DND-41 (cell line): ENCODE data around the gene HAUS5.

ENCODE experiments used
- ATAC-seq: fragments of 200-7000 bp; cut with Tn5 transposase; 3 replicates; pipeline ENCODE4 v1.9.1; 2021; ENCODE audit warnings: low read depth; ENCODE audit not compliant: insufficient read depth
- DNase-seq: peaks from one replicate; pipeline ENCODE4 v3.0.0-alpha.2; 2020
- H2AFZ ChIP-seq: 2 replicates; pipeline ENCODE4 v1.6.0; 2012; ENCODE audit warnings: low read depth, low read length
- H3K27ac ChIP-seq: 2 replicates; pipeline ENCODE4 v1.5.1; 2012; ENCODE audit warnings: low read length, inconsistent platforms
- H3K27me3 ChIP-seq: fragments of 200-600 bp; sonication (generic); 2 replicates; pipeline ENCODE4 v1.6.0; 2012; ENCODE audit warnings: low read length, mild to moderate bottlenecking, inconsistent platforms; ENCODE audit not compliant: insufficient read depth, poor library complexity
- H3K36me3 ChIP-seq: 2 replicates; pipeline ENCODE4 v1.5.1; 2012; ENCODE audit warnings: low read length, inconsistent platforms; ENCODE audit not compliant: insufficient read depth
- H3K4me1 ChIP-seq: 2 replicates; pipeline ENCODE4 v1.5.1; 2012; ENCODE audit warnings: mild to moderate bottlenecking, low read length; ENCODE audit not compliant: insufficient read depth
- H3K4me2 ChIP-seq: 2 replicates; pipeline ENCODE4 v1.6.0; 2012; ENCODE audit warnings: mild to moderate bottlenecking, moderate library complexity, low read length, inconsistent platforms; ENCODE audit not compliant: insufficient read depth
- H3K4me3 ChIP-seq, 2 experiments: fragments of 200-600 bp in 1 of 2; shearing (Covaris generic) in 1 of 2; 2 replicates each; pipeline ENCODE4 v1.5.1; 2012 to 2016; ENCODE audit warnings: inconsistent platforms in 2 of 2, low read length in 2 of 2, mild to moderate bottlenecking in 2 of 2, low read depth in 1 of 2, moderate library complexity in 1 of 2
- H3K79me2 ChIP-seq: 2 replicates; pipeline ENCODE4 v1.6.0; 2012; ENCODE audit warnings: low read length, inconsistent platforms; ENCODE audit not compliant: insufficient read depth
- H3K9ac ChIP-seq: 2 replicates; pipeline ENCODE4 v1.6.0; 2012; ENCODE audit warnings: low read depth, mild to moderate bottlenecking, inconsistent platforms, low read length, moderate library complexity
- H3K9me3 ChIP-seq: 2 replicates; pipeline ENCODE4 v1.5.1; 2012; ENCODE audit warnings: low read length, moderate library complexity, mild to moderate bottlenecking, inconsistent platforms; ENCODE audit not compliant: insufficient read depth, severe bottlenecking
- H4K20me1 ChIP-seq: 2 replicates; pipeline ENCODE4 v1.6.0; 2012; ENCODE audit warnings: low read length; ENCODE audit not compliant: insufficient read depth
- CTCF ChIP-seq: IDR thresholded peaks from 2 replicates; pipeline ENCODE4 v1.5.1; 2012; ENCODE audit warnings: borderline replicate concordance, low read length, moderate library complexity, mild to moderate bottlenecking; ENCODE audit not compliant: poor library complexity, severe bottlenecking; ENCODE audit errors: extremely low read depth
- EZH2 ChIP-seq: IDR thresholded peaks from 3 replicates; pipeline ENCODE4 v1.6.1; 2012; ENCODE audit warnings: borderline replicate concordance, low read depth, mild to moderate bottlenecking, moderate library complexity, low read length, inconsistent platforms; ENCODE audit not compliant: severe bottlenecking

HAUS5 gene

GRCh38 chr19:35636651-35637050, 24.1 kb downstream of the HAUS5 start:
- Histone ChIP-seq H3K79me2 (no peaks in the 10 kb centered on the region), H4K20me1 (no peaks in the 10 kb centered on the region; the same call in 1 of the 2 replicates), H3K9me3 (no peaks in the 10 kb centered on the region), H3K4me3 (no peak overlapping the region), H3K4me1 (no peaks in the 10 kb centered on the region), H3K9ac (no peak overlapping the region), H3K27me3 (no peaks in the 10 kb centered on the region), H3K27ac (no peak overlapping the region), H3K4me2 (no peak overlapping the region), H3K36me3 (peaks cover 65% of the 10 kb centered on the region), H2AFZ (no peak overlapping the region)
- no peak for ATAC-seq
- TF ChIP-seq CTCF (no peak), EZH2 (no peak)
- DNase-seq: no peak

- Histone ChIP-seq H4K20me1 (no peaks in the 10 kb centered on the region; the same call in 1 of the 2 replicates), H2AFZ (no peak overlapping the region), H3K9me3 (no peaks in the 10 kb centered on the region), H3K79me2 (no peaks in the 10 kb centered on the region), H3K36me3 (peaks cover 60% of the 10 kb centered on the region), H3K4me2 (no peak overlapping the region), H3K27me3 (no peaks in the 10 kb centered on the region), H3K4me3 (no peak overlapping the region), H3K4me1 (no peaks in the 10 kb centered on the region), H3K9ac (no peak overlapping the region), H3K27ac (no peak overlapping the region)
- TF ChIP-seq EZH2 (no peak), CTCF (no peak)
- DNase-seq (no peak), ATAC-seq (no peak)
These were observed 24.6 kb downstream of the HAUS5 start for GRCh38 chr19:35637165-35637564.

GRCh38 chr19:35639321-35639639, 26.7 kb downstream of the HAUS5 start:
- H3K4me3 ChIP-seq: no peak overlapping the region
- H3K9me3 ChIP-seq: no peaks in the 10 kb centered on the region
- ATAC-seq: no peak
- no peaks in the 10 kb centered on the region for H3K27me3 ChIP-seq
- no peaks in the 10 kb centered on the region for H3K79me2 ChIP-seq
- H4K20me1 ChIP-seq: 0 out of 2 replicates have a peak, but pooled peaks cover 3% of the 10 kb centered on the region
- no peak overlapping the region for H2AFZ ChIP-seq
- no peak for DNase-seq
- peaks cover 21% of the 10 kb centered on the region for H3K4me1 ChIP-seq
- no peak overlapping the region for H3K9ac ChIP-seq
- TF ChIP-seq CTCF (no peak), EZH2 (no peak)
- H3K36me3 ChIP-seq: peaks cover 39% of the 10 kb centered on the region
- H3K27ac ChIP-seq: no peak overlapping the region
- H3K4me2 ChIP-seq: no peak overlapping the region

- no peak overlapping the region for H3K4me2 ChIP-seq
- no peak overlapping the region for H3K4me3 ChIP-seq
- H3K27ac ChIP-seq: no peak overlapping the region
- no peak overlapping the region for H3K9ac ChIP-seq
- H3K36me3 ChIP-seq: peaks cover 34% of the 10 kb centered on the region
- no peaks in the 10 kb centered on the region for H3K27me3 ChIP-seq
- no peak overlapping the region for H2AFZ ChIP-seq
- no peak for DNase-seq
- no peaks in the 10 kb centered on the region for H3K79me2 ChIP-seq
- H4K20me1 ChIP-seq: 0 out of 2 replicates have a peak, but pooled peaks cover 3% of the 10 kb centered on the region
- H3K4me1 ChIP-seq: peaks cover 27% of the 10 kb centered on the region
- no peaks in the 10 kb centered on the region for H3K9me3 ChIP-seq
- ATAC-seq: no peak
- TF ChIP-seq CTCF (no peak), EZH2 (no peak)
These were observed 27.3 kb downstream of the HAUS5 start for GRCh38 chr19:35639863-35640262.
